GM18861 (cell line): ENCODE data around the gene BAIAP2.
"Not testable (repeated sequence)": the region's sequence is repeated elsewhere in the genome, so short reads cannot be mapped to it uniquely, and the experiment has no call there.

Experiments used
- ATAC-seq: cut with Tn5 transposase; IDR thresholded peaks from one replicate; pipeline ENCODE4 v1.9.1; 2021; ENCODE audit not compliant: unreplicated experiment

Gene BAIAP2

GRCh38 chr17:81135505-81136278 is 100.7 kb downstream of the BAIAP2 start:
- no peak for ATAC-seq

DNA sequence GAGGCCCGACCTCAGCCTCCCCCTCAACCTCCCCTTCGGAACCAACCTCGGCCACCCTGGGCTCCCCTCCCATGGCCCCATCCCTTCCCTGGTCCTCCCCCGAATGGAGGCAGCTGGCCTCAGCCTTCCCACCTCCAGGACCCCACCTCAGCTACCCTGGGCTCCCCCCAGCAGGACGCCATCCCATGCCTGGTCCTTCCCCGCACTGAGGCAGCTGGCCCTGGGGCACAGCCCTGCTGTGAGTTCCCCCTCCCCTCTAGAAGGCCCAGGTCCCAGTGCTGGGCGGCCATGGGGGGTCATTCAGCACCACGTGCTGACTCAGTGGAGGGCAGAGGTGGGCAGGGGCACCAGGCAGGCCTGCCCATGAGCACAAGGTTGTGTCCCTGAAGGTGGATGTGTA is 101.4 kb downstream of the BAIAP2 start:
- no peak for ATAC-seq

- no peak for ATAC-seq
Measured at GRCh38 chr17:81137248-81137647, 102.3 kb downstream of the BAIAP2 start.

DNA sequence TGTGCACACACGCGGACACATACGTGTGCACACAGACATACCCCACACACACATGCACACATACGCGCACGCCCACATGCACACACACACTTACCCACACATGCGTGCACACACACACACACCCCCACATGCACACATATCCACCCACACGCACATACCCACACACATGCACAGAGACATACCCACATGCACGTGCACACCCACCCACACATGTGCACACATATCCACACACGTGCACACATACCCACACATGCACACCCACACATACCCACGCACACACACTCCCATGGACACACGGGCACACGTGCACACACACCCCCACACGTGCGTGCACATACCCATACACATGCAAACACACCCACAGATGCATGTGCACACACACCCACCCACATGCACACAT is 103.1 kb downstream of the BAIAP2 start:
- ATAC-seq: no peak

GRCh38 chr17:81138500-81138899 is 103.5 kb downstream of the BAIAP2 start:
- ATAC-seq: no peak

DNA sequence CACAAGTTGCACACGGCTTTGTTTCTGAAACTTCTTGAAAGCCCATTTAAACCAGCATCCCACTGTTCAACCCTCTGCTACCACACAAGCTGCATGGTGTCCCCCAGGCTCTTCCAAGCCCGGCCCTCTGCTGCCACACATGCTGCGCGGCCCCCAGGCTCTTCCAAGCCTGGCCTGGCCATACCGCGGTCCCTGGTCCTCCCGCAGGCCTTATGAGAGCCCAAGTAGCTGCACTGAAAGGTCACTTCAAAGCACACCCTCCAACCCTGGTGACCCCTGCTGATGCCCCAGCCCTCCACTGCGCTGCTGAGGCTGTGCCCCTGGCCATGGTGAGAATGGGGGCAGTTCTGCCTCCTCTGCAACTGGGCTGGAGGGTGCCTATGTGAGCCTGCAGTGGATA is 104.5 kb downstream of the BAIAP2 start:
- no peak for ATAC-seq

DNA sequence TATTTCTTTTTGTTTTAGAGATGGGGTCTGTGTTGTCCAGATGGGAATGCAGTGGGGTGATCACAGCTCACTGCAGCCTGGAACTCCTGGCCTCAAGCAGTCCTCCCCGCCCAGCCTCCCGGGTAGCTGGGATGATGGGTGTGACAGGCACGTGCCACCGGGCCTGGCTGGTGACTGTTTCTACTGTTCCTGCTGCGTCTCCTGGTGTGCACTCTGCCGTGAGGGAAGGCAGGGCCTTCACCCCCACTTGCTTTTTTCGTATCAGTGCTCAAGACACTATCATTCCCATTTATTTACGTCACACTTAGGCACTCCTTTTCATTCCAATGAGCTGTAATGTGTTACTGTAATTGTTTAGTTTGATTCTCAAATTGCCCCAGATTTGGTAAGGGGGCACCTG is 105.1 kb downstream of the BAIAP2 start:
- ATAC-seq: no peak

DNA sequence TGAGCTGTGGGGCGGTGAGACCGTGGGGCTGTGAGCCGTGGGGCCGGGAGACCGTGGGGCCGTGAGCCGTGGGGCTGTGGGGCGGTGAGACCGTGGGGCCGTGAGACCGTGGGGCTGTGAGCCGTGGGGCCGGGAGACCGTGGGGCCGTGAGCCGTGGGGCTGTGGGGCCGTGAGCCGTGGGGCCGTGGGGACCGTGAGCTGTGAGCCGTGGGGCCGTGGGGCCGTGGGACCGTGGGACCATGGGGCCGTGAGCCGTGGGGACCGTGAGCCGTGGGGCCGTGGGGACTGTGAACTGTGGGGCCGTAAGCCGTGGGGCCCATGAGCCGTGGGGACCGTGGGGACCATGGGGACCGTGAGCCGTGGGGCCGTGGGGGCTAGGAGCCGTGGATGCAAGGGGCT is 105.7 kb downstream of the BAIAP2 start:
- ATAC-seq: no peak

- no peak for ATAC-seq
Measured at GRCh38 chr17:81142301-81143199, 107.6 kb downstream of the BAIAP2 start.

DNA sequence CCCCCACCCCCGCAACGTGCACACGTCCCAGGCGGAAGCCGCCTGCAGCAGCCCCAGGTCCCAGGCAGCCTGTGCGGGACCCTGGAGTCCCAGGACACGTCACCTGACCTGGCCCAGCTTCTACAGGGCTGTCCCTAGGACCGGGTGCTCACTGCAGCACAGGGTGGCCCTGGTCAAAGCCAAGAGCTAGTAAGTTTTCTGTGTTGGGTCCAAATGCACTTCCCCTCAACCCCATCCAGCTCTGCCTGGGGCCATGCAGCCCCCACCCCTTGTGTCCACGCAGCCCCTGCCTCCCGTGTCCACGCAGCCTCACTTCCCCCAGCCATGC is 108.2 kb downstream of the BAIAP2 start:
- no peak for ATAC-seq

DNA sequence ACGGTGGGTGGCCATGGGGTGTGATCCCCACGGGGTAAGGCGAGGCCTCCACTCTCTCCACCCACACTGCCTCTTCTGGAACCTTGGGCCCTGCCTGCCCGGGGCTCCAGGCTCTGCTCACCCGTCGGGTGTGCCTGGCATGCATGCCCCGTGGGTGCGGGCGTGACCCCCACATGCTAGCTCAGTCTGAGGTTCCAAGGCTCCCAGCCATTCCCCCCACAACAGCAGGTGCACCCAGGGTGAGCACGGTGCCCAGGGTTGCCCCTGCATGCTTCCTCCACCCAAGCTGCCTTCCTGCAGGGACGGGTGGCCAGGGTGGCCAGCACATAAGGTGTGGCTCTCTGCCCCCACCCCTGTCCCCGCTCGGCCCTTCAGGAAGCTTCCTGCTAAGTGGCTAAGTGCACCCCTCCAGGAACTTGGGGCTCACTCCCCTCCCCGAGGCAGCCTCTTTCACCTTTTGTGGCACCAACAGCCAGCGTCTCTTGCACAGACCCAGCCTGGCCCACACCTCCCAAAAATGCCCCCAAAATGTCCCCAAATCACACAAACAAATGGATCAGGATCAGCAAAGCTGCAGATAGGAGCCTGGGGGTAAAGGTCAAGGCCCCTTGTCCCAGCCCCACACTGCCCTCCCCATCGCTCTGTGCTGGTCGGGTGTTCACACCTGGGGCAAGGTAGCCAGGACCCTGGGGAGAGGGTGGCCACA is 108.9 kb downstream of the BAIAP2 start:
- no peak for ATAC-seq

- no peak for ATAC-seq
Measured at GRCh38 chr17:81144423-81144781, 109.5 kb downstream of the BAIAP2 start.

DNA sequence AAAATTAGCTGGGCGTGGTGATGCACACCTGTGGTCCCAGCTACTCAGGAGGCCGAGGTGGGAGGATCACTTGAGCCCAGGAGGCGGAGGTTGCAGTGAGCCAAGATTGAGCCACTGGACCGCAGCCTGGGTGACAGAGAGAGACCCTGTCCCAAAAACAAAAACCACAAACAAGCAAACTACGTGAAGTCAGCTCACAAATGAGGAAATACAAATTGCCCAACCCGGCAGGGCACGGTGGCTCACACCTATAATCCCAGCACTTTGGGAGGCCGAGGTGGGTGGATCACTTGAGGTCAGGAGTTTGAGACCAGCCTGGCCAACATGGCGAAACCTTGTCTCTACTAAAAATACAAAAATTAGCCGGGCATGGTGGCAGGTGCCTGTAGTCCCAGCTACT is 111.3 kb downstream of the BAIAP2 start:
- not testable (repeated sequence) for ATAC-seq

DNA sequence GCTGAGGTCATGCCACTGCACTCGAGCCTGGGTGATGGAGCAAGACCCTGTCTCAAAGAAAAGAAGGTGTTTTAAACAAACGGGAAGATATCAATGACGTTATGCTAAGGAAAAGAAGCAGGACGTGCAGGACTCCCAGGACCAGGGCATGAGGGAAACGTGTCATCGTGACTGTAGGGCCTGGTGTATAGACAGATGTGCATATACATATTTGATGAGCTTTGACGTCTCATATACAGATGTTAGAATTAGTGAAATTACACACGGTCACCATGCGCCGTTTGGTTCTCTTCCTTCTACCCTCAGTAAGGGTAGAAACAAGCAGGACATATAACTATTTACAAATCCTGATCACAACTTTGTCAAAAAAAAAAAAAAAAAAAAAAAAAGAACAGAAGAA is 112.8 kb downstream of the BAIAP2 start:
- no peak for ATAC-seq

- no peak for ATAC-seq
Measured at GRCh38 chr17:81148571-81148970, 113.6 kb downstream of the BAIAP2 start.

DNA sequence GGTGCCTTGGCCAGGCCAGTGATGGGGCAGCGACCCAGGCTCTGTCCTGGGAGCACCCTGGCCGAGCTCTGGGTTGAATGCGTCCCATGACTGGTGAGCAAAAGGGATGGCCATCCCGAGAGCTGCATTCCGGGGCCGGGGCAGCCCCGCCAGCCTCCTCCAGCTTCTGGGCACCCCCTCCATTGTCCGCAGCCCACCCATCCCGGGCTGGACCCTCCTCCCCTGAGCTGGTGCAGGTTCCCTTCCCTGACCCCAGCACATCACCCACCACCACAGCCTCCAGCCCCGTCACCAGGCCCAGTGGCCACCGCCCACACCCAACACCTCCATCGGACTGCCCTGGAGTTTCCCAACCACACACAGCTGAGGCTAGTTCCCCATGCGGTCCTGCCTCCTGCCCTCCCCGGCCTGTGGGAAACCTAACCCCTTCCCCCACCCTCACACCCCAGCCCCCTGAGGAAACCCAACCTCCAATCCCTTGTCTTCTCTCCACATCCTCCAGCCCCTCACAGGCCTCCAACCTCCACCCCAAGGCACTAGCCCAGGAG is 114.1 kb downstream of the BAIAP2 start:
- no peak for ATAC-seq

DNA sequence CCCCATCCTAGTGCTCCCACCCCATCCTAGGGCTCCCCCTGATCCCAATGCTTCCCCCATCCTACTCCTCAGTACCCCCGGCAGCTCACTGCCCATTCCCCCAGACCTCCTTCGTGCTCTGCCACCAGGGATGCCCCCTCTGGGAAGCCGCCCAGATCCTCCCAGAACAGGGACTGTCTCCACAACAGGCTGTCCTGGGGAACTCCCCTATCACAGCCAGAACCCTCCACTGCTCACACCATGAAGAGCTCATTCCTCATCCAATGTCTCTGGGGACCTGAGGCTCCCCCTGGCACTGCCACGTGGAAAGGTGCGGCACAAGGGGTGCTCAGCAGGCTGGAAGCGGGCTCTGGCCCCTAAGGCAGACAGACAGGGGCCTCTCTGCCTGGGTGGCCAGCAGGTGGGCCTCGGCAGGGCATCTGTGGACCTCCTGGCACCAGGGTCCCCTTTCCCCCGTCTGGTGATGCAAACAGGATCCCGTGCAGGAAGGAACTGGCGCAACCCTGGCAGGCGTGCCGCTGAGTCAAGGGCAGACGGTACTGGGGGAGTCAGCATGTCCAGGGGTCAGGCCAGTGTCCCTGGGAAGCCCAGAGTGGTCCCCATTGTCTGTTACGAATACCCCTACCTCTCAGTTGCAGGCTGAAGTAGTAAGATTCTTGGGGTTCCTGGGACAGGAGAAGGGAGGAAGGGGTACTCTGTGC is 115.6 kb downstream of the BAIAP2 start:
- ATAC-seq: no peak

- no peak for ATAC-seq
Measured at GRCh38 chr17:81151278-81151677, 116.3 kb downstream of the BAIAP2 start.

DNA sequence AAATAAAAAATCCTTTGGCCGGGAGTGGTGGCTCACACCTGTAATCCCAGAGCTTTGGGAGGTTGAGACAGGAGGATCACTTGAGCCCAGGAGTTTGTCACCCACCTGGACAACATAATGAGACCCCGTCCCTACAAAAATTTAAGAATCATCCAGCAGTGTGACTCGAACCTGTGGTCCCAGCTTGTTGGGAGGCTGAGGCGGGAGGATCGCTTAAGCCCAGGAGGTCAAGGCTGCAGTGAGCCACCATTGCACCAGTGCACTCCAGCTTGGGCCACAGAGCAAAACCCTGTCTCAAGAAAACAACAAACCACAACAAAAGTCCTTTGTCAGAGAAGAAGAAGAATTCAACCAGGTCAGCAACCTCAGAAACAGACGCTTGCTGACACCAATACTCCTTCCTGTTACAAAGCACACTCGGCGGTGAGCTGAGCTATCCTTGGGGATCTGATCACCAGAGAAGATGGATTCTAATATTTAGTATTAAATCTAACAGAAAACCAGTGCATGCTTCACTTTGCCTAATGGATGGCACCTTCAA is 117.4 kb downstream of the BAIAP2 start:
- no peak for ATAC-seq

- ATAC-seq: no peak
Measured at GRCh38 chr17:81153340-81153803, 118.4 kb downstream of the BAIAP2 start.
